Memory B cell (primary cell): Measurements from ENCODE around the gene KDM5B.
A peak's percentile ranks its signal among the peaks of the same experiment; 100 is the strongest.
"Not testable (repeated sequence)": the region's sequence is repeated elsewhere in the genome, so short reads cannot be mapped to it uniquely, and the experiment has no call there.

Source experiments
- ATAC-seq: fragments of 150-1000 bp; cut with Tn5 transposase; 2 replicates; pipeline ENCODE4 v1.10.0; 2021; ENCODE audit warnings: low read depth, mild to moderate bottlenecking, moderate library complexity
- DNase-seq, 2 donors: peaks; one replicate each; pipeline ENCODE4 v3.0.0; 2022; ENCODE audit warnings: low spot score in 2 of 2
- H3K27ac Mint-ChIP-seq: one replicate; pipeline ENCODE4 v1.8.0; 2022; ENCODE audit warnings: mild to moderate bottlenecking, moderate library complexity, mixed read lengths
- H3K27me3 Mint-ChIP-seq: one replicate; pipeline ENCODE4 v1.8.0; 2022; ENCODE audit warnings: mixed read lengths
- H3K36me3 Mint-ChIP-seq: one replicate; pipeline ENCODE4 v1.8.0; 2022; ENCODE audit warnings: mild to moderate bottlenecking, mixed read lengths
- H3K4me1 Mint-ChIP-seq: one replicate; pipeline ENCODE4 v1.8.0; 2022; ENCODE audit warnings: mixed read lengths
- H3K4me3 Mint-ChIP-seq: one replicate; pipeline ENCODE4 v1.8.0; 2022; ENCODE audit warnings: mild to moderate bottlenecking, moderate library complexity, mixed read lengths
- H3K9me3 Mint-ChIP-seq: one replicate; pipeline ENCODE4 v1.8.0; 2022; ENCODE audit warnings: mixed read lengths

KDM5B gene

DNA sequence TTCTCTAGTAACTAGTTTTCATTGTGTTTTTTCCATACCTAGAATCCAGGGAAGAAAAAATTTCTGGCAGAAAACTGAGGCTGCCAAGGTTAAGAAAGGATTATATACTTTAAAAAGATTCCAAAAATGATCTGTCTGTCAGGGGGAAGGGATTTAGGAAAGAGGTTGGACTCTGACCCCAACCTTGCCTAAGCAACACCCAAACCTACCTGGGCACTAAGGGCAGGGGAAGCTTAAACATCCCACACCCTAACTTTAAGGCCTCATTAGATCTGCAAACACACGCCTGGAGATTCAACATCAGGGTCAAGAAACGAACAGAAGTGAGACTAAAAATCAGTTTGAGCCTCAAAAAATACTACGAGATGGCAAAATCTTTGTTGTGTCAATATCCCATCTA lies 19.4 kb downstream of the KDM5B start:
- Mint-ChIP-seq H3K4me3 (no peak overlapping the region), H3K27ac (no peak overlapping the region), H3K27me3 (no peaks in the 10 kb centered on the region), H3K4me1 (peaks cover 12% of the 10 kb centered on the region), H3K9me3 (no peaks in the 10 kb centered on the region), H3K36me3 (peaks cover 2% of the 10 kb centered on the region)
- ATAC-seq (no peak), DNase-seq (no peak)

DNA sequence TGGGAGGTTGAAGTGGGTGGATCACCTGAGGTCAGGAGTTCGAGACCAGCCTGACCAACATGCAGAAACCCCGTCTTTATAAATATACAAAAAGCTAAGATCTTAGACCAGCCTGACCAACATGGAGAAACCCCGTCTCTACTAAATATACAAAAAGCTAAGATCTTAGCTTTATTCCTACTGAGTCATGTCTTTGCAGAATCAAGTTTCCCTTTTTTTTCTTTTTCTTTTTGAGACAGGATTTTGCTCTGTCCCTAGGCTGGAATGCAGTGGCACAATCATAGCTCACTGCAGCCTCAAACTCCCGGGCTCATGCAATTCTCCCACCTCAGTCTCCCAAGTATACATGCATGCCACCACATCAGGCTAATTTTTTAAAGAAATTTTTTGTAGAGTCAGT lies 21.4 kb downstream of the KDM5B start:
- DNase-seq (no peak), ATAC-seq (no peak)
- H3K9me3 Mint-ChIP-seq: no peaks in the 10 kb centered on the region
- no peaks in the 10 kb centered on the region for H3K27me3 Mint-ChIP-seq
- H3K27ac Mint-ChIP-seq: no peak overlapping the region
- H3K4me1 Mint-ChIP-seq: peaks cover 12% of the 10 kb centered on the region
- peaks cover 2% of the 10 kb centered on the region for H3K36me3 Mint-ChIP-seq
- no peak overlapping the region for H3K4me3 Mint-ChIP-seq

DNA sequence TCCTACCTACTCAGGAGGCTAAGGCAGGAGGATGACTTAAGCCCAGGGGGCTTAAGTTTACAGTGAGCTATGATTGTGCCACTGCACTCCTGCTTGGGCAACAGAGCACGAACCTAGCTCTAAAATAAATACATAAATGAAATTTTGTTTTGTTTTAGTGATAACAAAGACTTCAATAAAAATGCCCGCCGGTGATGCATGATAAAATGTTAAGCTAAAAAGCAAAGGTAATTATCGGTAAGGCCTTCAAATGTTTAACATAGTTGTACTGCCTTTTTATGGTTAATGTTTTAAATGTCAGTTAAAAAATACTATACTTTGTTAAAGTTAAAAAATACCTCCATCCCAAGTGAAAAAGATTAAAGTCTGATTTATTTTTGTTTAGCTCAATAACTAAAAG lies 27.0 kb downstream of the KDM5B start:
- no peak overlapping the region for H3K27ac Mint-ChIP-seq
- ATAC-seq (no peak), DNase-seq (no peak)
- no peak overlapping the region for H3K4me3 Mint-ChIP-seq
- no peaks in the 10 kb centered on the region for H3K27me3 Mint-ChIP-seq
- no peaks in the 10 kb centered on the region for H3K36me3 Mint-ChIP-seq
- H3K4me1 Mint-ChIP-seq: peaks cover 4% of the 10 kb centered on the region
- no peaks in the 10 kb centered on the region for H3K9me3 Mint-ChIP-seq

DNA sequence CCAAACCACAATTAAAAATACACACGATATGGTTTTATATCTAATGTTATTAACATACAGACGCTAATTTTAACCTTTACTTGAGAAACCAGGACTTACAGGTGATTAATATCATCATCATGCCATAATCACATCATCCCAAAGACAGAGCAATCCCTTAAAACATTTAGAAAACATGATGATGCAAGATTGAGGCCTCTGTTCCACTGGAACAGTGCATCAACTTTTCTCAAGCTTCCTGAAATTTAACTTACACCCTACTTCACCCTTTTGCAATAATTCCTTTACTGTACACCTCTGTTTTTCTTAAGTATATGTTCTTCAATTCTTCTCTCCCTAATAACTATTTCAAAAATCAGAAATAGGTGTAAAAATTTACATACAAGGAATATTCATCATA lies 38.1 kb downstream of the KDM5B start:
- no peaks in the 10 kb centered on the region for H3K4me1 Mint-ChIP-seq
- no peaks in the 10 kb centered on the region for H3K9me3 Mint-ChIP-seq
- no peak for ATAC-seq
- no peak overlapping the region for H3K4me3 Mint-ChIP-seq
- no peak for DNase-seq
- peaks cover 16% of the 10 kb centered on the region for H3K36me3 Mint-ChIP-seq
- no peak overlapping the region for H3K27ac Mint-ChIP-seq
- no peaks in the 10 kb centered on the region for H3K27me3 Mint-ChIP-seq

DNA sequence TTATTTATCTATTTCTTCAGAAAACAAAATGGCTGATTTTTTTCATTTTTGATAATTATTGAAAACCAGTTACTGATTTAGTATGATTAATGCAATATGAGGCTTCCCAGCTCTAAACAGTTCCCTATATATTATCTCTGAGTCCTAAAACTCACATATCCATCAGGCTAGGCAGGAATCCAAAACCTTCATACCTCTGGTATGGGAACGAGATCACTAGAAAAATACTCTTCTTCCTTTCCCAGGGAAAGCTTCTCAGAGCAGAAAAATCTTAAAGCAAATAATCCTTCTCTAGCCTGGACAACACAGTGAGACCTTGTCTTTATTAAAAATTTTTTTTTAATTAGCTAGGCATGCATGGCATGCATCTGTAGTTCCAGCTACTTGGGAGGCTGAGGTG lies 42.5 kb downstream of the KDM5B start:
- ATAC-seq (no peak), DNase-seq (no peak)
- H3K27ac Mint-ChIP-seq: peak overlapping the region; percentile 50
- no peak overlapping the region for H3K4me3 Mint-ChIP-seq
- H3K27me3 Mint-ChIP-seq: no peaks in the 10 kb centered on the region
- peaks cover 2% of the 10 kb centered on the region for H3K4me1 Mint-ChIP-seq
- H3K36me3 Mint-ChIP-seq: peaks cover 20% of the 10 kb centered on the region
- no peaks in the 10 kb centered on the region for H3K9me3 Mint-ChIP-seq

DNA sequence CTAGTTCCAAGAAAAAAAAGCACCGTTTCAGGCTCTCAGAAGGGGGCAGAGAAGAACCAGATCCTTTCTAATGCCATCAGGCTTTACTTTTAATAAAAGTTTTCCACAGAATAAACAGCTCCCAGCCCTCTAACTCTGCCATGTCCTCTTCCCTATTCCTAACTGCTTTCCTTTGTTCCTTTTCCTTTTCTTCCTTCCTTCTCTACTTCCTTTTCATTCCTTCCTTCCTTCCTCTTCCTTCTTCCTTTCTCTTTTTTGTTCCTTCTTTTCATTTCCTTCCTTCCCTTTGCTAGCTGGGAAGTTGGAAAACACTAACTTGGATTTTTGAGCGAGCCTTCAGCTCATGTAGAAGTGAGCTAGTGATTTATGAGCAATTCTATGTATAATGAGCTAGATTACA lies 46.2 kb downstream of the KDM5B start:
- no peaks in the 10 kb centered on the region for H3K27me3 Mint-ChIP-seq
- peaks cover 21% of the 10 kb centered on the region for H3K36me3 Mint-ChIP-seq
- H3K27ac Mint-ChIP-seq: peak overlapping the region; percentile 18
- no peak for ATAC-seq
- DNase-seq: no peak
- H3K4me3 Mint-ChIP-seq: no peak overlapping the region
- H3K9me3 Mint-ChIP-seq: no peaks in the 10 kb centered on the region
- H3K4me1 Mint-ChIP-seq: peaks cover 2% of the 10 kb centered on the region

DNA sequence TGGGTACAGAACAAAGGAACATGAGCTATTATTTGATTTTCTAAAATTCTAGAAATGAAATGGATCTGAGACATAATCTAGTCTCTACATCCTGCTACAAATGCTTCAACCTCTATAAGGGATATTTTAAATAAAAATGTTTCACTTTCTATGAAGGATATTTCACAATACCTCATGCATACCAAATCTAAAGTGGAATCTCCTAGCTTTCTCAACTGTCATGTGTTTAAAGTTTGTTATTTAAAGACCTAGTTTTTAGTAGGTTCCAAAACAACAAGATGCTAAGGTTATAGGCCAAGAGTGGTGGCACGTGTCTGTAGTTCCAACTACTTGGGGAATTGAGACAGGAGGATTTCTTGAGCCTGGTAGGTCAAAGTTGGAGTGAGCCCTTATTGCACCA lies 47.6 kb downstream of the KDM5B start:
- no peak for ATAC-seq
- Mint-ChIP-seq H3K9me3 (no peaks in the 10 kb centered on the region), H3K4me3 (no peak overlapping the region), H3K4me1 (peaks cover 2% of the 10 kb centered on the region), H3K36me3 (peaks cover 22% of the 10 kb centered on the region), H3K27me3 (no peaks in the 10 kb centered on the region), H3K27ac (no peak overlapping the region)
- no peak for DNase-seq

DNA sequence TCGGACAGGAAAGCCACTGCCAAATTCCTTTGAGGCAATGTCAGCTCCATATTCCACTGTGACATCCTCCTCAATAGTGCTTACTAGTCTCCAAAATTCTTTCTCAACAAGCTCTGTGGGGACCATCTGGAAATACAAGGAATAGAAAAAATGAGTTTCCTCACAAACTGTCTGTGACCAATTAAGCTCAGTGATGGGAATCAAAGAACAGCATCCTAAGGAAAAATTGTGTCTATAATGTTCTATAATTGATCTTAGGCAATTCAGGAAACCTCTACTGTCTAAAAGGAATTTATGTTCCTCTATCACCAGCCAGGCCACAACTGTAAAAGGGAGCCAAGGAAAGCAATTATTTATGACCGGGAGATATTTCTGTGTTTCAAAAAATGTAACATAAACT lies 51.8 kb downstream of the KDM5B start:
- DNase-seq (no peak), ATAC-seq (no peak)
- Mint-ChIP-seq H3K36me3 (peaks cover 21% of the 10 kb centered on the region), H3K27me3 (no peaks in the 10 kb centered on the region), H3K27ac (no peak overlapping the region), H3K9me3 (no peaks in the 10 kb centered on the region), H3K4me1 (no peaks in the 10 kb centered on the region), H3K4me3 (no peak overlapping the region)

DNA sequence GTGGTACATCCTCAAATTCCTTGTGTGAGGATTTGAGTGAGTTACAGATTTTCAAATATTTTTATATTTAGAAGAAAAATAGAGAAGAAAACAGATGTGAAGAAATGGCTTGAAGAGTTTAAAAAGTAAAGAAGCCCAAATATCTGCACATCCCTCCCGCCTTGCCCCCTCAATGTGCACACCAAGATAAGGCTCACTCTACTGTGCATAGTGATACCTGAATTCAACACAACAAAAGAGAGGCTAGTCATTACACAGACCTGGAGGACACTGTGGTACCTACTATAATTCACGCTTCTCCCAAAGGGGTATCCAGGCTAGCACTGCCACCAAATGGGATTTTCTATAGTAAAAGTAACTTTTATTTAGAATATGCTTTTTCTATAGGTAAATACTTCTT lies 53.9 kb downstream of the KDM5B start:
- DNase-seq (no peak), ATAC-seq (no peak)
- H3K4me3 Mint-ChIP-seq: no peak overlapping the region
- no peak overlapping the region for H3K27ac Mint-ChIP-seq
- H3K9me3 Mint-ChIP-seq: no peaks in the 10 kb centered on the region
- H3K36me3 Mint-ChIP-seq: peaks cover 20% of the 10 kb centered on the region
- no peaks in the 10 kb centered on the region for H3K4me1 Mint-ChIP-seq
- no peaks in the 10 kb centered on the region for H3K27me3 Mint-ChIP-seq

DNA sequence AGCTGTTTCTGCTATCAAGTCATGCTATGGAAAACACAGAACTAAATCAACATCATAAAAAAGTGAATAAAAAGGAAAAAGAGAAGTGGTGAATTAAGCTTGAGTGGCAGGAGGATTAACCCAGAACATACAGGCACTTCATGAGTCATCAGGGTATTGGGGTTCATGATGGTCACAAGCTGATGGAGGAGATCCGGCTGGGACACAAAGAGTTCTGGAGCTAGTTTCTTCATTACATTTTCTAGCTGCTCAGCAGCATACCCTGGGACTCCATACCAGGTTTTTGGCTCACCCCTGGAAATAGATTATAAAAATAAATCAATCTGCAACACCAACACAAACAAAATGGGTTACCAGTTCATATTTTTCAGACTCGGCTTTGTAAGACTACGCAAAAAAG lies 55.4 kb downstream of the KDM5B start:
- peaks cover 26% of the 10 kb centered on the region for H3K36me3 Mint-ChIP-seq
- no peak for DNase-seq
- H3K27ac Mint-ChIP-seq: no peak overlapping the region

DNA sequence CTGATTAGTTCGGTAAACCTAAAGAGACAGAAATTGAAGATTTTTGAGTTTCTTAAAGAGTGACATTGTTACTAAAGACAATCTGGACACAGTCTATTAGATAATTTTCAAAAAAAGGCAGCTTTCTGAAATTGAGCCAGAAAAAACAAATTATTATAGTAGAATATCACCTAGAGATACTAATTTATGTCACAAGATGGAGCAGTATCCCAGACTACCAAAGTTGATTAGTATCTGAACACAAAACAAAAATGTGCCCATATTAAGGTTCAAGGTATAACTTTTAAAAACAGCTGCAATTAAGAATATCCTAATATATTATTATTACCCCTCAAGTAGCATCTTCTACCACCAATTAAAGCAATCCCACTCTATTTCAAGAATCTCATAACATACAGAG lies 57.5 kb downstream of the KDM5B start:
- H3K27me3 Mint-ChIP-seq: no peaks in the 10 kb centered on the region
- H3K4me3 Mint-ChIP-seq: no peak overlapping the region
- no peaks in the 10 kb centered on the region for H3K9me3 Mint-ChIP-seq
- no peak overlapping the region for H3K27ac Mint-ChIP-seq
- DNase-seq (no peak), ATAC-seq (no peak)
- peaks cover 27% of the 10 kb centered on the region for H3K36me3 Mint-ChIP-seq
- H3K4me1 Mint-ChIP-seq: no peaks in the 10 kb centered on the region

More for the DNA sequence above, 55.4 kb downstream of the KDM5B start:
- Mint-ChIP-seq H3K4me1 (no peaks in the 10 kb centered on the region), H3K4me3 (no peak overlapping the region), H3K9me3 (no peaks in the 10 kb centered on the region), H3K27me3 (no peaks in the 10 kb centered on the region)
- no peak for ATAC-seq

DNA sequence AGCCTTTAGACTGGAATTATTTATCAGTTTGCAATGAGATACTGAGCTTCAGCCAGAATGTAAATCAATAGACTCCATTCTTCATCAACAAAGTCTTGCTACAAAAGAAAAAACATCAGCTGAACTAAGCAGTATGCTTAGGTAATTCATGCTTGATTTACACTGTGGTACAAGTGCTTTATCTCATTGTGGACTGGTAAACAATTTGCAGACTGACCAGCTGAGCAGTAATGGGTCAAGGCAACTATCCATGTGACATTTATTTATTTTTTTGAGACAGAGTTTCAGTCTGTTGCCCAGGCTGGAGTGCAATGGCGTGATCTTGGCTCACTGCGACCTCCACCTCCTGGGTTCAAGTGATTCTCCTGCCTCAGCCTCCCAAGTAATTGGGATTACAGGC lies 58.2 kb downstream of the KDM5B start:
- ATAC-seq: no peak
- Mint-ChIP-seq H3K27ac (no peak overlapping the region), H3K36me3 (peaks cover 27% of the 10 kb centered on the region)

DNA sequence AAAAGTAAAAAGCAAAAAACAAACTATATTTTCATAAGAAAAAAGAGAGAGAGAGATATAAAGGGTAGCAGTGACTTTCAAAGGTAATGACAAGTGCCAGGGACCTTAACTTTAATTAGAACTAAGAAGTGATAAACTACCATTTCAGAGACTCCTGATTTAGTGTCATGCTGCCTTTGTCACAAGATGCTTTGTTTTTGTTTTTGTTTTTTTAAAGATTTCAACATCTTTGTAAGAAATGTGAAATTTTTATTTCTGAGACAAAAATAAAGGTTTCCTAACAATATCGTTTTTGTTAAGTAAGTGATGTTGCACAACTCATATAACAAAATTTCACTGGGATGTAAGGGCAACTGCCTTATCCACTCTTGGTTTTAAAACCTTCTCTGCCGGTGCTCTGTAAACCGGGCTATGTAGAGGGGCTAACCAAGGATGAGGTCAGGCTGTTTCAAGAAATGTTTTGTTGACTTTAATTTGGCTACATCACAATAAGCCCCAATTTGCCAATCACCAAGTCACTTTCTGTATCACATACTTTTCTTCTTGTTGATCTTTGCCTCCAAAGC lies 62.8 kb downstream of the KDM5B start:
- peaks cover 3% of the 10 kb centered on the region for H3K9me3 Mint-ChIP-seq
- no peak overlapping the region for H3K4me3 Mint-ChIP-seq
- H3K4me1 Mint-ChIP-seq: no peaks in the 10 kb centered on the region
- DNase-seq (no peak), ATAC-seq (no peak)
- H3K27me3 Mint-ChIP-seq: no peaks in the 10 kb centered on the region
- no peak overlapping the region for H3K27ac Mint-ChIP-seq
- H3K36me3 Mint-ChIP-seq: peaks cover 41% of the 10 kb centered on the region

More for the DNA sequence above, 58.2 kb downstream of the KDM5B start:
- no peak for DNase-seq
- Mint-ChIP-seq H3K4me1 (no peaks in the 10 kb centered on the region), H3K4me3 (no peak overlapping the region), H3K9me3 (no peaks in the 10 kb centered on the region), H3K27me3 (no peaks in the 10 kb centered on the region)

DNA sequence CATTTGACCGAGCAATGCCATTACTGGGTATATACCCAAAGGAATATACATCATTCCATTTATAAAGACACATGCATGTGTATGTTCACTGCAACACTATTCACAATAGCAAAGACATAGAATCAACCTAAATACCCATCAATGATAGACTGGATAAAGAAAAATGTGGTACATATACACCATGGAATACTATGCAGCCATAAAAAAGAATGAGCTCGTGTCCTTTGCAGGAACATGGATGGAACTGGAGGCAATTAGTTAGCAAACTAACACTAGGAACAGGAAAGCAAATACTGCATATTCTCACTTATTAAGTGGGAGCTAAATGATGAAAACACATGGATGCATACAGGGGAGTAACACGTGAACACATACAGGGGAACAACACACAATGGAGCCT lies 63.5 kb downstream of the KDM5B start:
- not testable (repeated sequence) for DNase-seq, H3K4me3 Mint-ChIP-seq, H3K4me1 Mint-ChIP-seq, H3K27me3 Mint-ChIP-seq, H3K9me3 Mint-ChIP-seq, H3K27ac Mint-ChIP-seq, ATAC-seq
- peaks cover 42% of the 10 kb centered on the region for H3K36me3 Mint-ChIP-seq

DNA sequence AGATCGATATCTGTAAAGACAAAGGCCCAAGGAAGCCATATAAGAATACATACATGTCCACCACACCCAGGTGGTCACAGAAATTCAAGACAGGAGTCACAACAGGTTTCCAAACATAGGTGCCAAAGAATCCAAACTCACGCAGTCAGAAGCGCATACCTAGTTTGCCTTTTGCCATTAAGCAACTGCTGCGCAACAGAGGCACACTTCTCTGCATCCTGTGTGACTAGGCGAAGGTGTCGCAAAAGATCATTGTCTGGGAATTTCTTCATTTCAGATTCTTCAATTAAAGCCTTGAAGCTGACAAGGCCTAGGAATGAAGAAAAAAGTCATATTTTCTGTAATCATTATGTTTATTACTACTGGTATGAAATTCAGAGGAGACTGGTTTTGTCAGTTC lies 65.7 kb downstream of the KDM5B start:
- no peaks in the 10 kb centered on the region for H3K27me3 Mint-ChIP-seq
- peaks cover 38% of the 10 kb centered on the region for H3K36me3 Mint-ChIP-seq
- ATAC-seq (no peak), DNase-seq (no peak)
- H3K4me3 Mint-ChIP-seq: no peak overlapping the region
- H3K27ac Mint-ChIP-seq: no peak overlapping the region
- H3K4me1 Mint-ChIP-seq: no peaks in the 10 kb centered on the region
- peaks cover 3% of the 10 kb centered on the region for H3K9me3 Mint-ChIP-seq
